IMR-90 (cell line): ENCODE results near the gene DDR1. TPM values are rescaled to one million over a fixed set of nuclear protein-coding genes. Genes with fewer than 3 reads are reported as not detected.

ENCODE experiments used
- ATAC-seq: fragments of 200-7000 bp; cut with Tn5 transposase; 2 replicates; pipeline ENCODE4 v1.9.1; 2020; ENCODE audit warnings: low read depth, mild to moderate bottlenecking, moderate library complexity
- BruUV-seq: library from RNA; stranded (reverse); fragments of 400-500 nt; replicated peaks from 2 replicates; lab custom pipeline; 2021; lab: Mats Ljungman, UMichigan
- CTCF ChIA-PET: fragments of 300-600 bp; formaldehyde crosslinking; extraction: SDS; loops from one replicate; lab custom pipeline; 2021; ENCODE audit warnings: antibody characterized with exemption; lab: Yijun Ruan, JAX
- POLR2A ChIA-PET: fragments of 300-600 bp; sonication (Branson Sonifier 250); formaldehyde crosslinking; loops from one replicate; lab custom pipeline; 2022; ENCODE audit warnings: antibody characterized with exemption; ENCODE audit not compliant: unreplicated experiment; lab: Charles Lee
- DNase-seq: peaks from one replicate; pipeline ENCODE4 v3.0.0; 2013
- H2AFZ ChIP-seq: replicated peaks from 2 replicates; pipeline ENCODE3; 2013; ENCODE audit warnings: low read length, mild to moderate bottlenecking; ENCODE audit not compliant: poor library complexity
- H2AK5ac ChIP-seq: 2 replicates; pipeline ENCODE4 v1.6.1; 2013; ENCODE audit warnings: low read depth, low read length, inconsistent platforms
- H2AK9ac ChIP-seq: replicated peaks from 2 replicates; pipeline ENCODE3; 2013; ENCODE audit warnings: mild to moderate bottlenecking, low read depth, low read length, moderate library complexity; ENCODE audit not compliant: poor library complexity
- H2BK120ac ChIP-seq: 2 replicates; pipeline ENCODE4 v1.6.1; 2013; ENCODE audit warnings: low read depth, low read length, inconsistent platforms
- H2BK15ac ChIP-seq: 3 replicates; pipeline ENCODE4 v1.6.1; 2013; ENCODE audit warnings: low read depth, low read length, inconsistent platforms
- H2BK20ac ChIP-seq: 2 replicates; pipeline ENCODE4 v1.6.1; 2013; ENCODE audit warnings: low read depth, mild to moderate bottlenecking, inconsistent platforms, low read length, moderate library complexity
- H2BK5ac ChIP-seq: 2 replicates; pipeline ENCODE4 v1.6.1; 2013; ENCODE audit warnings: mild to moderate bottlenecking, low read depth, low read length, inconsistent platforms; ENCODE audit not compliant: poor library complexity, severe bottlenecking
- H3K14ac ChIP-seq: replicated peaks from 2 replicates; pipeline ENCODE4 v1.6.1; 2013; ENCODE audit warnings: low read depth, low read length, inconsistent platforms
- H3K18ac ChIP-seq: 2 replicates; pipeline ENCODE4 v1.6.1; 2013; ENCODE audit warnings: low read depth, low read length, control low read depth
- H3K23ac ChIP-seq: 2 replicates; pipeline ENCODE4 v1.6.1; 2013; ENCODE audit warnings: low read depth, low read length, inconsistent platforms
- H3K27ac ChIP-seq: 2 replicates; pipeline ENCODE4 v1.5.1; 2013; ENCODE audit warnings: mild to moderate bottlenecking, control low read depth, low read length; ENCODE audit not compliant: insufficient read depth
- H3K27me3 ChIP-seq: 2 replicates; pipeline ENCODE4 v1.6.1; 2013; ENCODE audit warnings: low read length; ENCODE audit not compliant: control insufficient read depth, insufficient read depth
- H3K36me3 ChIP-seq: 2 replicates; pipeline ENCODE4 v1.6.1; 2013; ENCODE audit warnings: low read length, mixed read lengths; ENCODE audit not compliant: control insufficient read depth, insufficient read depth
- H3K4ac ChIP-seq: 2 replicates; pipeline ENCODE4 v1.6.1; 2013; ENCODE audit warnings: low read depth, low read length, inconsistent platforms
- H3K4me1 ChIP-seq: 2 replicates; pipeline ENCODE4 v1.6.1; 2013; ENCODE audit warnings: low read length, mixed read lengths; ENCODE audit not compliant: control insufficient read depth, insufficient read depth
- H3K4me2 ChIP-seq: 2 replicates; pipeline ENCODE4 v1.6.1; 2013; ENCODE audit warnings: low read depth, mild to moderate bottlenecking, control low read depth, low read length, moderate library complexity
- H3K4me3 ChIP-seq: 2 replicates; pipeline ENCODE4 v1.5.1; 2013; ENCODE audit warnings: low read depth, mild to moderate bottlenecking, control low read depth, low read length, moderate library complexity; ENCODE audit not compliant: insufficient read depth
- H3K56ac ChIP-seq: 2 replicates; pipeline ENCODE4 v1.6.1; 2013; ENCODE audit warnings: low read length, inconsistent platforms; ENCODE audit not compliant: insufficient read depth; ENCODE audit errors: extremely low read depth
- H3K79me1 ChIP-seq, 2 experiments: 2 replicates each; pipeline ENCODE4 v1.6.1; 2013; ENCODE audit warnings: low read length in 2 of 2, inconsistent platforms in 1 of 2, low read depth in 1 of 2
- H3K9ac ChIP-seq: 2 replicates; pipeline ENCODE4 v1.6.1; 2013; ENCODE audit warnings: low read depth, low read length, control low read depth
- H3K9me1 ChIP-seq: 2 replicates; pipeline ENCODE4 v1.6.1; 2013; ENCODE audit warnings: low read length, inconsistent platforms; ENCODE audit not compliant: insufficient read depth
- H3K9me3 ChIP-seq: 2 replicates; pipeline ENCODE4 v1.6.1; 2013; ENCODE audit warnings: low read length; ENCODE audit not compliant: control insufficient read depth, insufficient read depth
- H4K20me1 ChIP-seq: 2 replicates; pipeline ENCODE4 v1.6.1; 2013; ENCODE audit warnings: low read length, inconsistent platforms; ENCODE audit not compliant: insufficient read depth
- H4K5ac ChIP-seq: 2 replicates; pipeline ENCODE4 v1.6.1; 2013; ENCODE audit warnings: mild to moderate bottlenecking, low read depth, low read length, control low read depth
- H4K8ac ChIP-seq, 2 experiments: 2 replicates each; pipeline ENCODE4 v1.6.1; 2013; ENCODE audit warnings: low read depth in 2 of 2, low read length in 2 of 2, control low read depth in 1 of 2, inconsistent platforms in 1 of 2
- H4K91ac ChIP-seq: 2 replicates; pipeline ENCODE4 v1.6.1; 2013; ENCODE audit warnings: low read depth, low read length, inconsistent platforms; ENCODE audit not compliant: insufficient read depth
- BHLHE40 ChIP-seq: fragments of 150-350 bp; IDR thresholded peaks from 2 replicates; pipeline ENCODE4 v1.6.1; 2016; ENCODE audit warnings: mild to moderate bottlenecking, low read depth, low read length
- FOS ChIP-seq: fragments of 150-350 bp; IDR thresholded peaks from 2 replicates; pipeline ENCODE4 v1.6.1; 2016; ENCODE audit warnings: low read depth, low read length
- MAFK ChIP-seq: IDR thresholded peaks from 2 replicates; pipeline ENCODE4 v1.6.1; 2012; ENCODE audit warnings: low read depth, low read length, improper control_type of control experiment
- MXI1 ChIP-seq: IDR thresholded peaks from 2 replicates; pipeline ENCODE4 v1.6.1; 2012; ENCODE audit warnings: low read depth, mild to moderate bottlenecking, low read length, moderate library complexity, borderline replicate concordance
- POLR2A ChIP-seq: IDR thresholded peaks from 2 replicates; pipeline ENCODE4 v1.6.1; 2012; ENCODE audit warnings: mild to moderate bottlenecking, low read depth, low read length
- RAD21 ChIP-seq: IDR thresholded peaks from 2 replicates; pipeline ENCODE4 v1.6.1; 2012; ENCODE audit warnings: low read length, improper control_type of control experiment
- RCOR1 ChIP-seq: IDR thresholded peaks from 2 replicates; pipeline ENCODE4 v1.6.1; 2012; ENCODE audit warnings: mild to moderate bottlenecking, low read length, improper control_type of control experiment; ENCODE audit not compliant: insufficient replicate concordance
- SMC3 ChIP-seq: fragments of 150-350 bp; IDR thresholded peaks from 2 replicates; pipeline ENCODE4 v1.6.1; 2016; ENCODE audit warnings: low read depth, mild to moderate bottlenecking, antibody characterized with exemption, low read length, moderate library complexity
- WGBS, 2 experiments: methylation state at CpG; one replicate each; pipeline versions ENCODE4 v1.1.5 to v1.1.7; 2013; ENCODE audit warnings: missing lambda C conversion rate in 2 of 2; ENCODE audit not compliant: insufficient read length in 1 of 2; ENCODE audit errors: extremely low coverage in 2 of 2; 5-methylcytosine and 5-hydroxymethylcytosine counted together
- dilution Hi-C: fragments of 300-500 bp; cut with HindIII; formaldehyde crosslinking; loops from one replicate; pipeline ENCODE4 v1.14.3; 2018; ENCODE audit warnings: low sequenced_read_pairs; ENCODE audit not compliant: unreplicated experiment
- in situ Hi-C: fragments of 300-500 bp; cut with MboI; formaldehyde crosslinking; loops from 3 replicates; pipeline ENCODE4 v1.14.3; 2019; ENCODE audit warnings: low sequenced_read_pairs, inconsistent platforms, mixed read lengths
- intact Hi-C: fragments of 100-400 bp; cut with micrococcal nuclease; formaldehyde crosslinking; loops from 2 replicates; pipeline ENCODE4 v1.10.0; 2022
- polyA plus RNA-seq, 3 experiments: library from polyadenylated mRNA; depleted of rRNA; stranded (reverse); fragments of >200 nt; gene quantifications; 2 replicates each; pipeline ENCODE4 v1.2.3, GENCODE V29; 2012; ENCODE audit warnings: low replicate concordance in 1 of 3
- total RNA-seq: library from RNA; depleted of rRNA; stranded (reverse); fragments of >200 nt; gene quantifications from 2 replicates; pipeline ENCODE4 v1.2.3, GENCODE V29; 2012
- TF ChIP-seq, protein P1 (sequence below): conservative IDR thresholded peaks from 2 replicates; pipeline ENCODE4 v1.5.1; 2012; ENCODE audit warnings: mild to moderate bottlenecking, low read depth, low read length, improper control_type of control experiment

DDR1 gene
- total and polyA plus RNA-seq, 2 of the 4 experiments (the other 2 are of a cell fraction), result 5.6 to 19.6 TPM

DNA sequence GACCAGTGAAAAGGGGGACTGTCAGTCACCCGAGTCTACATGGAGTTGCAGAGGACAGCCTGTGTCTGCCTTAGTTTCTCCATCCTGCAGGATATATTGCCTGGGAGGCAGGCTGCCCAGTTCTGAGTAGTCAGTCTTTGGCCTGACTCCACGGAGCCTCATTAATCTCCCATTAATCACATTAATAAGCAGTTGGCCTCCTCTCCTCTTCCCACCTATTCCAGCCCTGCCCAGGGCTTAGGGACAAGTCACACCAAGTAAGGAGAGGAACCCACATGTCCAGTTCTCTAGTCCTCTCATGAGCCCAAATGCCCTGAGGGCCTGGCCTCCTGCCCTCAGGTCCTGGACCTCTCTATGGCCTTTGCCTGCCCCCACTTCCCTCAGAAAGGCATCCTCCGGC, 55.2 kb downstream of the DDR1 start:
- no peak overlapping the region for H3K4me3 ChIP-seq
- no peak overlapping the region for H3K18ac ChIP-seq
- 14% methylated on average over 1 of the region's 3 CpGs; no CpG with 5 or more reads in 1 of the 2 experiments for WGBS, 2 experiments
- H3K4me1 ChIP-seq, result peaks cover 1% of the 10 kb centered on the region; the same call in 1 of the 2 replicates
- no peak overlapping the region for H2AK9ac ChIP-seq
- no peak overlapping the region for H2AFZ ChIP-seq
- H4K91ac ChIP-seq, result no peak overlapping the region
- H4K20me1 ChIP-seq, result no peaks in the 10 kb centered on the region
- no peaks in the 10 kb centered on the region for H3K9me3 ChIP-seq
- H3K56ac ChIP-seq, result no peak overlapping the region
- H2BK120ac ChIP-seq, result no peak overlapping the region
- no peak overlapping the region for H3K4me2 ChIP-seq
- intact Hi-C loops, result no loop called here
- peaks cover 10% of the 10 kb centered on the region for H3K9me1 ChIP-seq
- peaks cover 51% of the 10 kb centered on the region for H3K27me3 ChIP-seq
- no TSS peak for BruUV-seq
- no peak overlapping the region for H3K23ac ChIP-seq
- DNase-seq (no peak), ATAC-seq (no peak)
- no peak overlapping the region for H2BK20ac ChIP-seq
- H3K27ac ChIP-seq, result no peak overlapping the region
- H3K14ac ChIP-seq, result no peak overlapping the region
- H2BK5ac ChIP-seq, result no peak overlapping the region
- ChIA-PET CTCF (interaction anchor here (1.1 kb wide), 1 partner anchor 140 kb away, joined by 3 read pairs; no protein-coding TSS in a partner anchor), POLR2A (no interaction called here)
- in situ Hi-C loops, result no loop called here
- H2AK5ac ChIP-seq, result no peak overlapping the region
- dilution Hi-C loops, result no loop called here
- H4K5ac ChIP-seq, result no peak overlapping the region
- TF ChIP-seq RCOR1 (no peak), MAFK (no peak), RAD21 (no peak), SMC3 (no peak), POLR2A (no peak), MXI1 (no peak), FOS (no peak), BHLHE40 (no peak)
- TF ChIP-seq, protein P1, sequence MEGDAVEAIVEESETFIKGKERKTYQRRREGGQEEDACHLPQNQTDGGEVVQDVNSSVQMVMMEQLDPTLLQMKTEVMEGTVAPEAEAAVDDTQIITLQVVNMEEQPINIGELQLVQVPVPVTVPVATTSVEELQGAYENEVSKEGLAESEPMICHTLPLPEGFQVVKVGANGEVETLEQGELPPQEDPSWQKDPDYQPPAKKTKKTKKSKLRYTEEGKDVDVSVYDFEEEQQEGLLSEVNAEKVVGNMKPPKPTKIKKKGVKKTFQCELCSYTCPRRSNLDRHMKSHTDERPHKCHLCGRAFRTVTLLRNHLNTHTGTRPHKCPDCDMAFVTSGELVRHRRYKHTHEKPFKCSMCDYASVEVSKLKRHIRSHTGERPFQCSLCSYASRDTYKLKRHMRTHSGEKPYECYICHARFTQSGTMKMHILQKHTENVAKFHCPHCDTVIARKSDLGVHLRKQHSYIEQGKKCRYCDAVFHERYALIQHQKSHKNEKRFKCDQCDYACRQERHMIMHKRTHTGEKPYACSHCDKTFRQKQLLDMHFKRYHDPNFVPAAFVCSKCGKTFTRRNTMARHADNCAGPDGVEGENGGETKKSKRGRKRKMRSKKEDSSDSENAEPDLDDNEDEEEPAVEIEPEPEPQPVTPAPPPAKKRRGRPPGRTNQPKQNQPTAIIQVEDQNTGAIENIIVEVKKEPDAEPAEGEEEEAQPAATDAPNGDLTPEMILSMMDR, result no peak
- no peak overlapping the region for H2BK15ac ChIP-seq
- H4K8ac ChIP-seq, result no peak overlapping the region
- H3K79me1 ChIP-seq, result no peaks in the 10 kb centered on the region
- no peak overlapping the region for H3K9ac ChIP-seq
- H3K36me3 ChIP-seq, result no peaks in the 10 kb centered on the region
- H3K4ac ChIP-seq, result no peak overlapping the region
